NB4 (cell line): ENCODE measurements around the gene GNG7.

ENCODE experiments used
- CTCF ChIP-seq: IDR thresholded peaks from one replicate; pipeline ENCODE4 v1.5.1; 2012; ENCODE audit warnings: low read depth, low read length
- MAX ChIP-seq: IDR thresholded peaks from 2 replicates; pipeline ENCODE4 v1.6.1; 2011; ENCODE audit warnings: low read depth, low read length
- MYC ChIP-seq: IDR thresholded peaks from 2 replicates; pipeline ENCODE4 v1.6.1; 2011; ENCODE audit warnings: low read depth, low read length
- POLR2A ChIP-seq: IDR thresholded peaks from 2 replicates; pipeline ENCODE4 v1.6.1; 2011; ENCODE audit warnings: mild to moderate bottlenecking; ENCODE audit not compliant: insufficient read length; ENCODE audit errors: extremely low read depth

- no peak for TF ChIP-seq POLR2A
- no peak for TF ChIP-seq CTCF
- TF ChIP-seq MAX: no peak
- no peak for TF ChIP-seq MYC
Measured at GRCh38 chr19:2636141-2636896, 66.2 kb downstream of the GNG7 start.
